ENCODE data around the gene KRTAP4-8.
"Not testable (repeated sequence)": the region's sequence is repeated elsewhere in the genome, so short reads cannot be mapped to it uniquely, and the experiment has no call there.

The KRTAP4-8 gene

DNA sequence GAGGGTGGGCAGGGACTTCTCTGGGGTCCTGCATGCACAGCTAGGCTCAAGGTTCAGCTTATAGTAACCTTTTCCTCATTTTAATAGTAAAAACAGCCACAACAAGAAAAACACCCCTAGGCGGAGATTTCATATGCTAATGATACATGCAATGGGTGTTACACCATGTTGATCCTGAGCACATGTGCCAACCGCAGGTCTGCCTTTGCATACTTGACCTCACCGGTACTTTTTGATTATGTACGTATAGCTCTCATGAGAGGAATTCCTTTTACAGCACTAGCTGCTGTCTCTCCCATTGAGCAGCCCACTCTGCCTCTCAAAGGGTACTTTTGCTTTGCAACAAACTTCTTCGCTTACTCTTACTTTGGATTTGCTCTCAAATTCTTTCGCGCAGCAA lies 1.9 kb downstream of the KRTAP4-8 start:
- TF ChIP-seq, protein P1, sequence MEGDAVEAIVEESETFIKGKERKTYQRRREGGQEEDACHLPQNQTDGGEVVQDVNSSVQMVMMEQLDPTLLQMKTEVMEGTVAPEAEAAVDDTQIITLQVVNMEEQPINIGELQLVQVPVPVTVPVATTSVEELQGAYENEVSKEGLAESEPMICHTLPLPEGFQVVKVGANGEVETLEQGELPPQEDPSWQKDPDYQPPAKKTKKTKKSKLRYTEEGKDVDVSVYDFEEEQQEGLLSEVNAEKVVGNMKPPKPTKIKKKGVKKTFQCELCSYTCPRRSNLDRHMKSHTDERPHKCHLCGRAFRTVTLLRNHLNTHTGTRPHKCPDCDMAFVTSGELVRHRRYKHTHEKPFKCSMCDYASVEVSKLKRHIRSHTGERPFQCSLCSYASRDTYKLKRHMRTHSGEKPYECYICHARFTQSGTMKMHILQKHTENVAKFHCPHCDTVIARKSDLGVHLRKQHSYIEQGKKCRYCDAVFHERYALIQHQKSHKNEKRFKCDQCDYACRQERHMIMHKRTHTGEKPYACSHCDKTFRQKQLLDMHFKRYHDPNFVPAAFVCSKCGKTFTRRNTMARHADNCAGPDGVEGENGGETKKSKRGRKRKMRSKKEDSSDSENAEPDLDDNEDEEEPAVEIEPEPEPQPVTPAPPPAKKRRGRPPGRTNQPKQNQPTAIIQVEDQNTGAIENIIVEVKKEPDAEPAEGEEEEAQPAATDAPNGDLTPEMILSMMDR (conservative IDR thresholded peaks at IDR 0.05; ENCODE audit: low read depth, low read length), result no peak
- no peak overlapping the region for H2AFZ ChIP-seq (ENCODE audit: low read depth)
- H3K79me2 ChIP-seq (ENCODE audit: insufficient read depth, low read depth), result no peaks in the 10 kb centered on the region
- no peaks in the 10 kb centered on the region for H4K20me1 ChIP-seq (ENCODE audit: insufficient read depth)
- H3K4me1 ChIP-seq (ENCODE audit: low read depth, poor library complexity, severe bottlenecking), result no peaks in the 10 kb centered on the region
- H3K27ac ChIP-seq, result no peak overlapping the region
- H3K36me3 ChIP-seq (ENCODE audit: insufficient read depth), result no peaks in the 10 kb centered on the region
- no peak overlapping the region for H3K4me3 ChIP-seq (IDR thresholded peaks at IDR 0.05; ENCODE audit: insufficient read depth, low read depth, low read length)
- H3K4me2 ChIP-seq, result no peak overlapping the region
- H3K27me3 ChIP-seq (ENCODE audit: insufficient read depth, low read depth), result no peaks in the 10 kb centered on the region
- H3K9ac ChIP-seq, result no peak overlapping the region

DNA sequence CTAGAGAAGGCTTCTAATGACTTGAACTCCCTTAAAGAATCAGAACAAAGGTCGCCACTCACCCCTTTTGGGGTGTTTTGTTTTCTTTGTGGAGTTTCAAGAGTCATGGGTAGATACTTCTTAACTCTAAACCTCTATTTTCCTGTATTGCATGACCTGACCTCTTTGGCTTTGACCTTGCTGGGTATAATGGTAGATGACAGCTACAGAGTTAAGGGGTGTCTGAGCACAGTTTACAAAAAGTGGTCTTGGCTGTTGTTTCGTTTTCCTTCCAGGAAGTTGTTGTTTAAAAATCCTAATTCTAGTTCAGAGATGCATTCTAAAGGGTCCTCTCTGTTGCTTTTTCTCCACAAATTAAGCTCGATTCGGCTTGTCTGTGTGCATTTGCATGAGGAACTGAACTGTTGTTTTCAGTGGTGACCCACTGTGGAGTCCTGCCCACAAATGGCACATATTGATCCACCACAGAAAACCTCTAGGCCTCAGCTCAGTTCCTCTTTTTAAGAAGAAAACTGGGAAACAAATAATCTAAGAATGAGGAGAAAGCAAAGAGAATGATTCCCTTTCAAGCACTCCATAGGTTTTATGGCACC lies 9.1 kb downstream of the KRTAP4-8 start:
- H3K79me2 ChIP-seq (ENCODE audit: insufficient read depth, low read depth); H3K27me3 ChIP-seq (ENCODE audit: insufficient read depth, low read depth); H3K36me3 ChIP-seq (ENCODE audit: insufficient read depth); H3K4me1 ChIP-seq (ENCODE audit: low read depth, poor library complexity, severe bottlenecking); H2AFZ ChIP-seq (ENCODE audit: low read depth); H3K4me3 ChIP-seq (IDR thresholded peaks at IDR 0.05; ENCODE audit: insufficient read depth, low read depth, low read length); H4K20me1 ChIP-seq (ENCODE audit: insufficient read depth); H3K27ac ChIP-seq; H3K9ac ChIP-seq: not testable (repeated sequence)
- peak overlapping the region; percentile 10; the same call in 1 of the 2 replicates for H3K4me2 ChIP-seq

DNA sequence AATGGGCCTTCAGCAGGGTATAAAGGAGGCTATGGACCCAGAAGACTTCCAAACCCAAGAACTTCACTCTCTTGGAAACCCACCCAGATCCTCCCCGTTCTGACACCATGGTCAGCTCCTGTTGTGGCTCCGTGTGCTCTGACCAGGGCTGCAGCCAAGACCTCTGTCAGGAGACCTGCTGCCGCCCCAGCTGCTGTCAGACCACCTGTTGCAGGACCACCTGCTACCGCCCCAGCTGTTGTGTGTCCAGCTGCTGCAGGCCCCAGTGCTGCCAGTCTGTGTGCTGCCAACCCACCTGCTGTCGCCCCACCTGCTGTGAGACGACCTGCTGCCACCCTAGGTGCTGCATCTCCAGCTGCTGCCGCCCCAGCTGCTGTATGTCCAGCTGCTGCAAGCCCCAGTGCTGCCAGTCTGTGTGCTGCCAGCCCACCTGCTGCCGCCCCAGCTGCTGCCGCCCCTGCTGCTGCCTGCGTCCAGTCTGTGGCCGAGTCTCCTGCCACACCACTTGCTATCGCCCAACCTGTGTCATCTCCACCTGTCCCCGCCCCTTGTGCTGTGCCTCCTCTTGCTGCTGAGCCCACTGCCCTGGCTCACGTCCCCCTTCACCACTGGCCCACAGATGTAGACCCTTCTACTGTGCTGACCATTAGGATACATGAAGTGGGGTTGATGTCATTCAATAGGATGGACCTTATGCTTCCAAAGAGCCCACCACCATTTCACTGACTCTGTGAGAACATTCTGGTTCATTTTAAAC lies 13.7 kb downstream of the KRTAP4-8 start, which contains the start of gene KRTAP4-7:
TSS of gene KRTAP4-7 (plus strand) at position 51 of the 757 bp plus-strand sequence. CDS start at position 108, 57 bp downstream.
- H3K79me2 ChIP-seq (ENCODE audit: insufficient read depth, low read depth); H3K27ac ChIP-seq; H3K4me1 ChIP-seq (ENCODE audit: low read depth, poor library complexity, severe bottlenecking); H2AFZ ChIP-seq (ENCODE audit: low read depth); H3K4me2 ChIP-seq; H3K36me3 ChIP-seq (ENCODE audit: insufficient read depth); H4K20me1 ChIP-seq (ENCODE audit: insufficient read depth); H3K9ac ChIP-seq; H3K4me3 ChIP-seq (IDR thresholded peaks at IDR 0.05; ENCODE audit: insufficient read depth, low read depth, low read length); H3K27me3 ChIP-seq (ENCODE audit: insufficient read depth, low read depth): not testable (repeated sequence)

DNA sequence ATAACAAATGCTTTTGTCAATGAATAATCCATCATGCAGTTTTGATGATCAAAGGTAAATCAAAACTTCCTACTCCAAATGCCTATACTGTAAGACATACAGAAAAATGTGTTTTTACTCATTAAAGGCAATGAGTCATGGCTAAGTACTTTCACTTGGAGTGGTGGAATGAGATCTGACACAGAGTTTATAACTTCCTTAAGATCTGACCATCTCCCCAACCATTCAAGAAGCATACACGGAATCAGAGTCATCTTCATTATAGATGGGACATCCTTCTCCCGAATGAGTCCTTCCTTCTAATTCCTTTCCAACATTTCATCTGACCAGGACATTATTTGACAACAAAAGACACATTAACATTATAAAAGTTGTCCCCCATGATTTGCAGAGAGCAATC lies 14.5 kb downstream of the KRTAP4-8 start:
- H2AFZ ChIP-seq (ENCODE audit: low read depth); H3K4me2 ChIP-seq; H3K4me1 ChIP-seq (ENCODE audit: low read depth, poor library complexity, severe bottlenecking); H3K79me2 ChIP-seq (ENCODE audit: insufficient read depth, low read depth); H3K4me3 ChIP-seq (IDR thresholded peaks at IDR 0.05; ENCODE audit: insufficient read depth, low read depth, low read length); H3K36me3 ChIP-seq (ENCODE audit: insufficient read depth); H3K27ac ChIP-seq; H3K9ac ChIP-seq; H3K27me3 ChIP-seq (ENCODE audit: insufficient read depth, low read depth); H4K20me1 ChIP-seq (ENCODE audit: insufficient read depth): not testable (repeated sequence)

DNA sequence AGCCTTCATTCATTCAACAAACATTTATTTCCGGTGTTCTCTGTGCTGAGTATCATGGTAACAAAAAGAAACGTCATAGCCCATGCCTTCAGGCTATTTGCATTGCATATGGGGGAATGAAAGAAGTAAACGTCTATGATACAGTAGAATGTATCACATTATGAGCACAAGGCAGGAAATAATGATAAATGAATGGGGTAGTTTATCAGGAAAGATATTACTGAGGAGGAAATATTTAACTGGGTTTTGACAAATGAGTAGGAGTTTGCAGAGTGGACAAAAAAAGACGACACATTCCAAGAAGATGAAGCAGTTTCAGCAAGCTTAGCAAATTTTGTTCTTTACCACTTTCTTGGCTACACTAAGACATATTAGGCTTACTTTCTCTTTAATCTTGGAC lies 15.3 kb downstream of the KRTAP4-8 start:
- H3K36me3 ChIP-seq (ENCODE audit: insufficient read depth), result no peaks in the 10 kb centered on the region
- H3K27ac ChIP-seq, result no peak overlapping the region
- no peak overlapping the region for H3K4me2 ChIP-seq
- H2AFZ ChIP-seq (ENCODE audit: low read depth), result no peak overlapping the region
- no peaks in the 10 kb centered on the region for H4K20me1 ChIP-seq (ENCODE audit: insufficient read depth)
- no peak overlapping the region for H3K9ac ChIP-seq
- no peak overlapping the region for H3K4me3 ChIP-seq (IDR thresholded peaks at IDR 0.05; ENCODE audit: insufficient read depth, low read depth, low read length)
- no peaks in the 10 kb centered on the region for H3K27me3 ChIP-seq (ENCODE audit: insufficient read depth, low read depth)
- TF ChIP-seq, protein P1 (conservative IDR thresholded peaks at IDR 0.05; ENCODE audit: low read depth, low read length), result no peak
- H3K79me2 ChIP-seq (ENCODE audit: insufficient read depth, low read depth), result no peaks in the 10 kb centered on the region
- H3K4me1 ChIP-seq (ENCODE audit: low read depth, poor library complexity, severe bottlenecking), result no peaks in the 10 kb centered on the region

DNA sequence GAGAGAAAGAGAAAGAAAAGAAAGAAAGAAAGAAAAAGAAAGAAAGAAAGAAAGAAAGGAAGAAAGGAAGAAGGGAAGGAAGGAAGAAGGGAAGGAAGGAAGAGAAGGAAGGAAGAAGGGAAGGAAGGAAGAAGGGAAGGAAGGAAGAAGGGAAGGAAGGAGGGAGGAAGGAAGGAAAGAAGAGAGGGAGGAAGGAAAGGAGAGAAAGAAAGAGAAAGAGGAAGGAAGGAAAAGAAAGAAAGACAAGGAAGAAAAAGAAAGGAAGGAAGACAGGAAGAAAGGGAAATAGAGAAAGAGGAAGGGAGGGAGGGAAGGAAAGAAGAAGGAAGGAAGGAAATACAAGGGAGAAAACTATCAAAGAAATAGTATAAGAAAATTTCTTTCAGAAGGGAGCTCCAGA lies 21.2 kb downstream of the KRTAP4-8 start:
- H3K9ac ChIP-seq, result no peak overlapping the region
- H2AFZ ChIP-seq (ENCODE audit: low read depth), result no peak overlapping the region
- no peak overlapping the region for H3K4me3 ChIP-seq (IDR thresholded peaks at IDR 0.05; ENCODE audit: insufficient read depth, low read depth, low read length)
- H3K27ac ChIP-seq, result no peak overlapping the region
- TF ChIP-seq, protein P1 (conservative IDR thresholded peaks at IDR 0.05; ENCODE audit: low read depth, low read length), result no peak
- H3K4me2 ChIP-seq, result no peak overlapping the region
- no peaks in the 10 kb centered on the region for H3K36me3 ChIP-seq (ENCODE audit: insufficient read depth)
- H3K27me3 ChIP-seq (ENCODE audit: insufficient read depth, low read depth), result no peaks in the 10 kb centered on the region
- H3K79me2 ChIP-seq (ENCODE audit: insufficient read depth, low read depth), result no peaks in the 10 kb centered on the region
- H4K20me1 ChIP-seq (ENCODE audit: insufficient read depth), result no peaks in the 10 kb centered on the region
- H3K4me1 ChIP-seq (ENCODE audit: low read depth, poor library complexity, severe bottlenecking), result no peaks in the 10 kb centered on the region

Data from KMS-11 (cell line).